Central memory CD8-positive, alpha-beta T cell (primary cell): ENCODE data around the gene TEX2.
A peak's percentile ranks its signal among the peaks of the same experiment; 100 is the strongest.

Experiments
- ATAC-seq: fragments of 150-1000 bp; cut with Tn5 transposase; replicated peaks from 2 replicates; pipeline ENCODE4 v1.10.0; 2022; ENCODE audit warnings: mild to moderate bottlenecking, moderate FRiP score, moderate number of reproducible peaks; ENCODE audit not compliant: poor library complexity, severe bottlenecking; ENCODE audit errors: extremely low read depth
- DNase-seq, 2 donors: peaks; one replicate each; pipeline ENCODE4 v3.0.0; 2021; ENCODE audit warnings: low spot score in 2 of 2
- H3K27ac Mint-ChIP-seq: one replicate; pipeline ENCODE4 v1.8.0; 2022; ENCODE audit warnings: low read depth, mild to moderate bottlenecking, moderate library complexity, mixed read lengths
- H3K27me3 Mint-ChIP-seq: one replicate; pipeline ENCODE4 v1.8.0; 2022; ENCODE audit warnings: mixed read lengths
- H3K36me3 Mint-ChIP-seq: one replicate; pipeline ENCODE4 v1.8.0; 2022; ENCODE audit warnings: mild to moderate bottlenecking, moderate library complexity, mixed read lengths; ENCODE audit not compliant: insufficient read depth
- H3K4me1 Mint-ChIP-seq: one replicate; pipeline ENCODE4 v1.8.0; 2022; ENCODE audit warnings: mixed read lengths
- H3K4me3 Mint-ChIP-seq: one replicate; pipeline ENCODE4 v1.8.0; 2022; ENCODE audit warnings: mild to moderate bottlenecking, moderate library complexity, mixed read lengths
- H3K9me3 Mint-ChIP-seq: one replicate; pipeline ENCODE4 v1.8.0; 2022; ENCODE audit warnings: mixed read lengths

TEX2 gene

GRCh38 chr17:64139542-64139941, 123.5 kb downstream of the TEX2 start:
- Mint-ChIP-seq H3K4me3 (no peak overlapping the region), H3K27me3 (no peaks in the 10 kb centered on the region), H3K4me1 (no peaks in the 10 kb centered on the region), H3K36me3 (peaks cover 2% of the 10 kb centered on the region), H3K27ac (no peak overlapping the region), H3K9me3 (no peaks in the 10 kb centered on the region)
- DNase-seq (no peak), ATAC-seq (no peak)

GRCh38 chr17:64138441-64138840, 124.6 kb downstream of the TEX2 start:
- no peak overlapping the region for H3K27ac Mint-ChIP-seq
- no peaks in the 10 kb centered on the region for H3K9me3 Mint-ChIP-seq
- no peak overlapping the region for H3K4me3 Mint-ChIP-seq
- H3K27me3 Mint-ChIP-seq: no peaks in the 10 kb centered on the region
- ATAC-seq: no peak
- H3K36me3 Mint-ChIP-seq: no peaks in the 10 kb centered on the region
- DNase-seq: no peak
- H3K4me1 Mint-ChIP-seq: peaks cover 5% of the 10 kb centered on the region

DNA sequence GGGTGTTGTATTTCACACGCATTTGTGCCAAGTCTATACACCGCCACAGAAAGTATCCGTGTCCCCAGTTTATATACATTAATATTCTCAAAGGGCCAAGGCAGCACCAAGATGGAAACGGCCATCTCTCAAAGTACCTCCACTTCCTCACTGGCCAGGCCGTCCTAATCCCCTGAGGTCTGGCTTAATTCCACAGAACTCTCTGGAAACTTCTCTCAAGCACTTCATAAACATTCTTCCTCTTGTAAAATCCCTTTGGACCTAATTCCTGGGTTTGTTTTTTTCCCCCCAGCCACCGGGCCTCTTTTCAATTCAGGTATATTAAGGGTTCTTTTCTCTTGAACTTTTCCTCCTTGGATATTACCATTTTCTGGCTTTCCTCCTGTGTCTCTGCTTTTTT, 128.1 kb downstream of the TEX2 start:
- no peak overlapping the region for H3K27ac Mint-ChIP-seq
- H3K36me3 Mint-ChIP-seq: peaks cover 7% of the 10 kb centered on the region
- ATAC-seq: no peak
- no peak for DNase-seq
- peaks cover 18% of the 10 kb centered on the region for H3K4me1 Mint-ChIP-seq
- no peak overlapping the region for H3K4me3 Mint-ChIP-seq
- no peaks in the 10 kb centered on the region for H3K27me3 Mint-ChIP-seq
- H3K9me3 Mint-ChIP-seq: no peaks in the 10 kb centered on the region

- ATAC-seq: no peak
- Mint-ChIP-seq H3K4me1 (peaks cover 18% of the 10 kb centered on the region), H3K27me3 (no peaks in the 10 kb centered on the region), H3K4me3 (no peak overlapping the region), H3K36me3 (peaks cover 7% of the 10 kb centered on the region), H3K27ac (no peak overlapping the region), H3K9me3 (no peaks in the 10 kb centered on the region)
- DNase-seq: no peak
Measured at GRCh38 chr17:64134216-64134970, 128.7 kb downstream of the TEX2 start.

GRCh38 chr17:64133546-64134215, 129.4 kb downstream of the TEX2 start:
- Mint-ChIP-seq H3K4me3 (no peak overlapping the region), H3K27ac (no peak overlapping the region), H3K27me3 (no peaks in the 10 kb centered on the region), H3K36me3 (peaks cover 11% of the 10 kb centered on the region), H3K4me1 (peaks cover 23% of the 10 kb centered on the region), H3K9me3 (no peaks in the 10 kb centered on the region)
- DNase-seq (no peak), ATAC-seq (no peak)

DNA sequence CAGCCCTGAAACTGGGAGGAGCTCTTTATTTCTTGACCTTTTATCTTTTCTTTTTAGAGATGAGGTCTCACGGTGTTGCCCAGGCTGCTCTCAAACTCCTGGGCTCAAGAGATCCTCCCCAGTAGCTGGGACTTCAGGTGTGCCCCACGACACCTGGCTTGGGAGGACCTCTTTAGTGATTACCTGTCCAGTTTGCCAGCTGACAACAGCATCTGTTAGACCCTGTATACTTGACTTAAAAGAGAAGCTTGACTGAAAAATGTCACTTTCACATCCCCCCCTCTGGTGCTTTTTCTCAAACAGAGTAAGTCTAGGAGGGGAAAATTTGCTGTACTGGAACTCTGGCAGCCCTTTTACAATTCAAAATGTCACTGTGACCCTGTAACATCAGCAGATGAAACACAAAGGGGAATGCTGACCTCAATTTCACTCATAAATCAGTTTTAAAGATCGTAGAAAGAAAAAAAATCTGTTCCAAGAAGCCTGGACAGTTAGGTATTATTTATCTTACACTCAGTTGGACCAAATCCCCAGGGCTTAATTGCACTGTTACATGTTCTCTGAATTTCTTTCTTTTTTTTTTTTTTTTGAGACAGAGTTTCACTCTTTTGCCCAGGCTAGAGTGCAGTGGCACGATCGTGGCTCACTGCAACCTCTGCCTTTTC, 131.3 kb downstream of the TEX2 start:
- no peak for DNase-seq
- H3K27me3 Mint-ChIP-seq: no peaks in the 10 kb centered on the region
- peaks cover 11% of the 10 kb centered on the region for H3K36me3 Mint-ChIP-seq
- H3K27ac Mint-ChIP-seq: no peak overlapping the region
- H3K9me3 Mint-ChIP-seq: no peaks in the 10 kb centered on the region
- ATAC-seq: no peak
- H3K4me1 Mint-ChIP-seq: peaks cover 32% of the 10 kb centered on the region
- no peak overlapping the region for H3K4me3 Mint-ChIP-seq

GRCh38 chr17:64130559-64131001, 132.5 kb downstream of the TEX2 start:
- ATAC-seq (peak; percentile 53), DNase-seq (peak; percentile 27)
- Mint-ChIP-seq H3K9me3 (no peaks in the 10 kb centered on the region), H3K4me1 (peaks cover 43% of the 10 kb centered on the region), H3K27me3 (no peaks in the 10 kb centered on the region), H3K27ac (peak overlapping the region; percentile 93), H3K4me3 (peak overlapping the region; percentile 77), H3K36me3 (peaks cover 11% of the 10 kb centered on the region)

- Mint-ChIP-seq H3K27ac (peak within 1 kb of the TSS; percentile 93), H3K4me1 (peaks cover 50% of the 10 kb centered on the region), H3K27me3 (no peaks in the 10 kb centered on the region)
Measured at GRCh38 chr17:64129765-64130558, 133.1 kb downstream of the TEX2 start, which contains the start of gene ERN1. Gene ERN1, minus strand, starts transcription at chr17:64130144. Its CDS starts 115 bp downstream, at chr17:64130029.

GRCh38 chr17:64129515-64129764, 133.6 kb downstream of the TEX2 start:
- peaks cover 55% of the 10 kb centered on the region for H3K4me1 Mint-ChIP-seq
- H3K4me3 Mint-ChIP-seq: peak overlapping the region; percentile 91
- no peaks in the 10 kb centered on the region for H3K27me3 Mint-ChIP-seq
- H3K9me3 Mint-ChIP-seq: no peaks in the 10 kb centered on the region
- peak; percentile 11 for ATAC-seq
- H3K36me3 Mint-ChIP-seq: peaks cover 11% of the 10 kb centered on the region
- H3K27ac Mint-ChIP-seq: peak overlapping the region; percentile 79
- no peak for DNase-seq

More at GRCh38 chr17:64129765-64130558, 133.1 kb downstream of the TEX2 start, which contains the start of gene ERN1:
- ATAC-seq (peak; percentile 85), DNase-seq (peak; percentile 79 to 87)
- Mint-ChIP-seq H3K9me3 (no peaks in the 10 kb centered on the region), H3K4me3 (peak within 1 kb of the TSS; percentile 91), H3K36me3 (peaks cover 11% of the 10 kb centered on the region)

GRCh38 chr17:64128787-64129514, 134.1 kb downstream of the TEX2 start:
- ATAC-seq: no peak
- Mint-ChIP-seq H3K4me3 (peak overlapping the region; percentile 91), H3K36me3 (peaks cover 11% of the 10 kb centered on the region), H3K9me3 (no peaks in the 10 kb centered on the region), H3K27ac (peak overlapping the region; percentile 79), H3K27me3 (no peaks in the 10 kb centered on the region), H3K4me1 (peaks cover 60% of the 10 kb centered on the region)
- no peak for DNase-seq

DNA sequence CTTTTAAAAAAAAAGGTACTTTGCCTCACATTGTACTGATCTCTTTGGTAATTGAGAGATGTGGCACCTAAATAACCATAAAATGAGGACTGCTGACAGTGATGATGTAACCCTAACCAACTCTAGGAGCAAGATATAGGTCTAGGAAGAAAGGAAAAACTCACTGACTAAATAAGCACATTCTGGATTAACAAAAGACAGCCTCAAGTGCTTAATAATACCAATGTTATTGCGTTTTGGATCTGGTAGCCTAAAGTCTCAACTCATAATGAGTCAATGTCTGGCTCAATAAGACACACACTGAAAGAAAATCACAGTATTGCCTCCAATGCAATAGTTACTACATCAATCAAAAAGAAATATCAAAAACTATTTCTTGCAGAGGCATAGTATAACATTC, 136.1 kb downstream of the TEX2 start:
- Mint-ChIP-seq H3K27me3 (no peaks in the 10 kb centered on the region), H3K9me3 (no peaks in the 10 kb centered on the region), H3K4me1 (peaks cover 61% of the 10 kb centered on the region), H3K27ac (peak overlapping the region; percentile 65), H3K4me3 (peak overlapping the region; percentile 68), H3K36me3 (peaks cover 11% of the 10 kb centered on the region)
- DNase-seq (no peak), ATAC-seq (no peak)

- peak overlapping the region; percentile 68 for H3K4me3 Mint-ChIP-seq
- ATAC-seq (no peak), DNase-seq (no peak)
- peak overlapping the region; percentile 72 for H3K27ac Mint-ChIP-seq
- no peaks in the 10 kb centered on the region for H3K9me3 Mint-ChIP-seq
- H3K27me3 Mint-ChIP-seq: no peaks in the 10 kb centered on the region
- peaks cover 63% of the 10 kb centered on the region for H3K4me1 Mint-ChIP-seq
- peaks cover 13% of the 10 kb centered on the region for H3K36me3 Mint-ChIP-seq
Measured at GRCh38 chr17:64125937-64126336, 137.1 kb downstream of the TEX2 start.
